ENCODE data around the gene FSIP1. TPM values are rescaled to one million over a fixed set of nuclear protein-coding genes. Genes with fewer than 3 reads are reported as not detected.
A peak's percentile ranks its signal among the peaks of the same experiment; 100 is the strongest.

FSIP1 gene
- total RNA-seq = 2.1 and 3.6 TPM in 2 replicates

DNA sequence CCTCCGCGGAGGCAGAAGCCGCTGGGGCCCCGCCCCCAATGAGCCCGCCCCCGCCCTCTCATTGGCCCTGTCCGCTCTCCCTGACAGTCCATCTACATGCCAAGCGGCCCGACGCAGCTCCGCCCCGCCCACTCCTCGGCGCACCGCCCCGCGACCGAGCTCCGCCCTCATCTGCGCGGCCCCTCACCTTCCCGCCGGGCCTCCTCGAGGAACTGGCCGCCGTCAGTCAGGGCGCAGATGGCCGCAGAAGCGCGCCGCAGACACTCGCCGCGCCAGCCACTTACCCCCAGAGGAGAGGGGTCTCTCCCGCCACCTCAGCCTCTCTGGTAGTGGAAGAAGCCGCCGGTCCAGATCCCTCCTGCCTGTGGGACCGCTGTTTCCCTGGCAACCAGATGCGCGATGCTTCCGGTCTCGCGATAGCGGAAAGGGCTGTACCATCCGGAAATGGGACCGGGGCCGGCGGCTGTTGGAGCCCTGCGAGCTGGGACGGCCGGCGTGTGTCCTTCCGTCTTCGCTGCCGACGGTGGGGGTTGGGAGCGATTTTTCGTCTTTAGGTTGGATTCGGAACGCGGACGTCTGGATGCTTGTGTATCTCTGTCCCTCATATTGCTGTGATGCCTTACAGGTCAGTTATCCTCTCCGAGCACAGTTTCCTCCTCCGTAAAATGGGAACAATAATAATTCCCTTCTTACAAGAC is at the start of gene FSIP1:
FSIP1 (minus strand) TSS at position 401 of the 698 bp plus-strand sequence. CDS start 6,317 bp downstream, outside the sequence.
- Histone ChIP-seq H3K79me2 (ENCODE audit: insufficient read depth, low read length) (peaks cover 24% of the 10 kb centered on the region), H3K36me3 (ENCODE audit: insufficient read depth, low read length) (no peaks in the 10 kb centered on the region), H3K27ac (ENCODE audit: low read depth, low read length) (peak within 1 kb of the TSS; percentile 67), H3K4me3 (ENCODE audit: insufficient read depth, low read length) (peak within 1 kb of the TSS; percentile 80), H3K4me2 (ENCODE audit: insufficient read depth, low read length) (peak within 1 kb of the TSS; percentile 91), H3K9me3 (ENCODE audit: low read depth, low read length) (no peaks in the 10 kb centered on the region), H3K27me3 (ENCODE audit: insufficient read depth, low read length) (no peaks in the 10 kb centered on the region), H3K4me1 (ENCODE audit: insufficient read depth, low read length) (peaks cover 38% of the 10 kb centered on the region), H2AFZ (ENCODE audit: low read length) (peak within 1 kb of the TSS; percentile 93), H4K20me1 (ENCODE audit: insufficient read depth, low read length) (no peaks in the 10 kb centered on the region)
- DNase-seq (ENCODE audit: insufficient read length, low spot score, missing footprints) = peak; percentile 98
- no peak for TF ChIP-seq CTCF (IDR thresholded peaks at IDR 0.05; ENCODE audit: extremely low read depth, low read depth, low read length)

DNA sequence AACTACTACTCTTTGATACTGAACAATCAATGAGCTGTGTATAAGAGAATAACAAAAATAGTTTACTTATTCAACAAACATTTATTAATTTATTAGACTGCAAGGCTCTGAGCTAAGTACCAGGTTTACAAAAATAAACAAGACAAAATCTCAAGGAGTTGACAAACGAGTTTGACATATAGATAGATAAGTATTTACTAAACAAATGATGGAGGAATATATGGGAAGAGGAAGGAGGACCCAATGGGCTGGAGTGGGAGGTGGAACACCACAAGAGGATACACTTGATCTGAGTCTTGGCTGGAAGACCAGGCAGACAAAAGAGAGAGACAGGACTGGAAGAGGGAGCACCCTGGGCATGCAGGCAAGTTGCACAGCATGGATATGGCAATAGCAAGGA is 47.5 kb upstream of the FSIP1 start:
- DNase-seq (ENCODE audit: insufficient read length, low spot score, missing footprints) = no peak
- Histone ChIP-seq H3K9me3 (ENCODE audit: low read depth, low read length) (no peaks in the 10 kb centered on the region), H3K36me3 (ENCODE audit: insufficient read depth, low read length) (no peaks in the 10 kb centered on the region), H3K27me3 (ENCODE audit: insufficient read depth, low read length) (no peaks in the 10 kb centered on the region), H4K20me1 (ENCODE audit: insufficient read depth, low read length) (peaks cover 44% of the 10 kb centered on the region), H2AFZ (ENCODE audit: low read length) (no peak overlapping the region), H3K27ac (ENCODE audit: low read depth, low read length) (no peak overlapping the region), H3K79me2 (ENCODE audit: insufficient read depth, low read length) (peaks cover 83% of the 10 kb centered on the region), H3K4me3 (ENCODE audit: insufficient read depth, low read length) (no peak overlapping the region), H3K4me1 (ENCODE audit: insufficient read depth, low read length) (peaks cover 34% of the 10 kb centered on the region), H3K4me2 (ENCODE audit: insufficient read depth, low read length) (no peak overlapping the region)
- no peak for TF ChIP-seq CTCF (IDR thresholded peaks at IDR 0.05; ENCODE audit: extremely low read depth, low read depth, low read length)

DNA sequence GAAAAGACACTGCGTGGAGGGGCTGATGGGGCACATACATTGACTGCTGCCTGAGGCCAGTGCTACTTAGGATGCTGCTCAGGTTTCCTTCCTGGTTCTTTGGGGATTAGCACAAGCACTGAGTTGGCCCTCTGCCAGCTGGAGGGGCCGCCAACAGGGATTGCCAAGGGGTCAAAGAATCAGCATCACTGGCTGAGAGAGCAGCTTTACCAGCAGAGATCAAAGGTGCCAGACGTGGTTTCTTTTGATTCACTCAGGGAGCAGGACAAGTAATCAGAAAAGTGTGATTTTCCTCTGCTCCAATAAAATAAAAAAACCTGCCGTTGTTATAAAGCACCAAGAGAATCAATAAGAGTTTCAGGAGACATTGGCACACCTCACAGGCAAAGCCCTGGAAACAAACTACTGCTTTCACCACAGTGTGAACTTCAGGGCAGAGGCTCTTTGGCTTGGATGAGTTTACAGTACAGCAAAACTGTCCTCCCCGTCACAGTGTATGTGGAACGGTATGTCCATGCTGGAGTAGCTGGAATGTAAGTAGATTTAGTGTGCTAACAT is 45.8 kb upstream of the FSIP1 start:
- H3K9me3 ChIP-seq (ENCODE audit: low read depth, low read length) = no peaks in the 10 kb centered on the region
- peak overlapping the region; percentile 12 for H3K27ac ChIP-seq (ENCODE audit: low read depth, low read length)
- peaks cover 46% of the 10 kb centered on the region for H4K20me1 ChIP-seq (ENCODE audit: insufficient read depth, low read length)
- H2AFZ ChIP-seq (ENCODE audit: low read length) = no peak overlapping the region
- DNase-seq (ENCODE audit: insufficient read length, low spot score, missing footprints) = no peak
- peaks cover 26% of the 10 kb centered on the region for H3K4me1 ChIP-seq (ENCODE audit: insufficient read depth, low read length)
- no peaks in the 10 kb centered on the region for H3K27me3 ChIP-seq (ENCODE audit: insufficient read depth, low read length)
- TF ChIP-seq CTCF (IDR thresholded peaks at IDR 0.05; ENCODE audit: extremely low read depth, low read depth, low read length) = no peak
- H3K79me2 ChIP-seq (ENCODE audit: insufficient read depth, low read length) = peaks cover 96% of the 10 kb centered on the region
- H3K4me2 ChIP-seq (ENCODE audit: insufficient read depth, low read length) = peak overlapping the region; percentile 6
- H3K36me3 ChIP-seq (ENCODE audit: insufficient read depth, low read length) = no peaks in the 10 kb centered on the region
- H3K4me3 ChIP-seq (ENCODE audit: insufficient read depth, low read length) = no peak overlapping the region

- Histone ChIP-seq H4K20me1 (ENCODE audit: insufficient read depth, low read length) (peaks cover 52% of the 10 kb centered on the region), H3K79me2 (ENCODE audit: insufficient read depth, low read length) (peaks cover 96% of the 10 kb centered on the region)
- no peak for TF ChIP-seq CTCF (IDR thresholded peaks at IDR 0.05; ENCODE audit: extremely low read depth, low read depth, low read length)
These were observed 44.3 kb upstream of the FSIP1 start for GRCh38 chr15:39826975-39827374.

More at GRCh38 chr15:39826975-39827374, 44.3 kb upstream of the FSIP1 start:
- no peak overlapping the region for H3K27ac ChIP-seq (ENCODE audit: low read depth, low read length)
- no peak overlapping the region for H3K4me3 ChIP-seq (ENCODE audit: insufficient read depth, low read length)
- no peaks in the 10 kb centered on the region for H3K27me3 ChIP-seq (ENCODE audit: insufficient read depth, low read length)
- no peak overlapping the region for H2AFZ ChIP-seq (ENCODE audit: low read length)
- H3K4me2 ChIP-seq (ENCODE audit: insufficient read depth, low read length) = no peak overlapping the region
- H3K4me1 ChIP-seq (ENCODE audit: insufficient read depth, low read length) = peaks cover 17% of the 10 kb centered on the region
- H3K9me3 ChIP-seq (ENCODE audit: low read depth, low read length) = no peaks in the 10 kb centered on the region
- no peaks in the 10 kb centered on the region for H3K36me3 ChIP-seq (ENCODE audit: insufficient read depth, low read length)
- DNase-seq (ENCODE audit: insufficient read length, low spot score, missing footprints) = no peak

Measured in osteoblast (primary cell).